NOMO-1 treated with dmso at 0.1 percent for 144 hours (cell line): Measurements from ENCODE around the gene NEAT1.
A peak's percentile ranks its signal among the peaks of the same experiment; 100 is the strongest.
"Not testable (repeated sequence)": the region's sequence is repeated elsewhere in the genome, so short reads cannot be mapped to it uniquely, and the experiment has no call there.

Experiments used
- DNase-seq: peaks from one replicate; lab custom pipeline; 2025; ENCODE audit not compliant: unreplicated experiment; lab: John Stamatoyannopoulos, UW

Gene NEAT1

GRCh38 chr11:65448418-65449105 is 26.0 kb downstream of the NEAT1 start:
- DNase-seq = no peak

GRCh38 chr11:65451301-65451700 is 28.7 kb downstream of the NEAT1 start:
- not testable (repeated sequence) for DNase-seq

GRCh38 chr11:65452259-65452658 is 29.7 kb downstream of the NEAT1 start:
- DNase-seq = not testable (repeated sequence)

GRCh38 chr11:65452806-65453490 is 30.4 kb downstream of the NEAT1 start:
- DNase-seq = no peak

- DNase-seq = no peak
Measured at GRCh38 chr11:65454311-65454695, 31.7 kb downstream of the NEAT1 start.

- DNase-seq = peak; percentile 79
Measured at GRCh38 chr11:65454696-65455456, 32.3 kb downstream of the NEAT1 start.

GRCh38 chr11:65456418-65456817 is 33.8 kb downstream of the NEAT1 start:
- DNase-seq = no peak

- no peak for DNase-seq
Measured at GRCh38 chr11:65459552-65459951, 37.0 kb downstream of the NEAT1 start.

- not testable (repeated sequence) for DNase-seq
Measured at GRCh38 chr11:65465471-65465870, 42.9 kb downstream of the NEAT1 start.

- DNase-seq = not testable (repeated sequence)
Measured at GRCh38 chr11:65467306-65467705, 44.7 kb downstream of the NEAT1 start.

- peak; percentile 50 for DNase-seq
Measured at GRCh38 chr11:65468874-65469333, 46.3 kb downstream of the NEAT1 start.

- DNase-seq = no peak
Measured at GRCh38 chr11:65470433-65471049, 47.9 kb downstream of the NEAT1 start.

- DNase-seq = no peak
Measured at GRCh38 chr11:65471447-65471891, 48.9 kb downstream of the NEAT1 start.

GRCh38 chr11:65472588-65473277 is 50.1 kb downstream of the NEAT1 start:
- DNase-seq = not testable (repeated sequence)

- DNase-seq = no peak
Measured at GRCh38 chr11:65473278-65473860, 50.8 kb downstream of the NEAT1 start.

- no peak for DNase-seq
Measured at GRCh38 chr11:65474864-65475263, 52.3 kb downstream of the NEAT1 start.

GRCh38 chr11:65476632-65477148 is 54.1 kb downstream of the NEAT1 start:
- DNase-seq = no peak

- DNase-seq = peak; percentile 89
Measured at GRCh38 chr11:65477149-65477965, 54.8 kb downstream of the NEAT1 start.
